HepG2 (cell line): ENCODE data around the gene B4GALT5. TPM values are rescaled to one million over a fixed set of nuclear protein-coding genes. Genes with fewer than 3 reads are reported as not detected.

Experiments used
- BHLHE40 ChIP-seq: IDR thresholded peaks from 2 replicates; pipeline ENCODE4 v1.6.1; 2011; ENCODE audit warnings: low read length, improper control_type of control experiment
- ETV6 ChIP-seq: sonication (generic); formaldehyde crosslinking; conservative IDR thresholded peaks from 2 replicates; pipeline ENCODE4 v1.4.0; 2020; ENCODE audit warnings: missing genetic modification reagents
- MEF2D ChIP-seq: sonication (generic); formaldehyde crosslinking; IDR thresholded peaks from 2 replicates; pipeline ENCODE4 v1.5.1; 2020; ENCODE audit warnings: mild to moderate bottlenecking, missing genetic modification reagents
- PATZ1 ChIP-seq: sonication (generic); formaldehyde crosslinking; IDR thresholded peaks from 2 replicates; pipeline ENCODE4 v1.4.0; 2020; ENCODE audit warnings: missing genetic modification reagents
- RFXANK ChIP-seq: IDR thresholded peaks from 2 replicates; pipeline ENCODE4 v1.6.1; 2016
- ZFY ChIP-seq: sonication (generic); formaldehyde crosslinking; IDR thresholded peaks from 2 replicates; pipeline ENCODE4 v1.4.0; 2020; ENCODE audit warnings: missing genetic modification reagents
- ZNF550 ChIP-seq: sonication (generic); formaldehyde crosslinking; IDR thresholded peaks from 2 replicates; pipeline ENCODE4 v1.4.0; 2020; ENCODE audit warnings: mild to moderate bottlenecking, missing genetic modification reagents, borderline replicate concordance
- ZSCAN31 ChIP-seq: sonication (generic); formaldehyde crosslinking; IDR thresholded peaks from 2 replicates; pipeline ENCODE4 v1.5.0; 2020; ENCODE audit warnings: low read depth, mild to moderate bottlenecking, missing genetic modification reagents
- polyA plus RNA-seq, 8 experiments: library from polyadenylated mRNA; depleted of rRNA in 3 of 8; stranded (reverse) in 7 of 8; unstranded in 1 of 8; fragments of >200 nt; fragmentation: Illumina TruSeq in 4 of 8; extraction: Trizol in 4 of 8; gene quantifications; 2 replicates each; pipeline versions ENCODE4 v1.2.1 to v1.2.3, GENCODE V29; 2011 to 2016; ENCODE audit warnings: low read depth in 4 of 8, missing spikeins in 1 of 8, mixed read lengths in 1 of 8; ENCODE audit not compliant: insufficient read depth in 1 of 8
- total RNA-seq, 5 experiments: library from RNA; depleted of rRNA; stranded (reverse); fragments of >200 nt; fragmentation: Illumina TruSeq; extraction: Trizol; gene quantifications; 2 replicates each; pipeline ENCODE4 v1.2.3, GENCODE V29; 2016; ENCODE audit warnings: low read depth in 1 of 5
- TF ChIP-seq, protein P1 (sequence below): IDR thresholded peaks from 2 replicates; pipeline ENCODE4 v1.6.1; 2016; ENCODE audit warnings: control low read depth

Gene B4GALT5
- total and polyA plus RNA-seq, 2 of the 13 experiments (the other 11 are each of a cell fraction or from before 2014, with no cell fraction given): 27.3 to 30.9 TPM

- TF ChIP-seq PATZ1 (CRISPR knock-in tag) (peak; percentile 53; the same call in 1 of the 2 replicates), ZNF550 (CRISPR knock-in tag) (no peak), BHLHE40 (peak; percentile 65), ZFY (CRISPR knock-in tag) (peak; percentile 24; the same call in 1 of the 2 replicates), MEF2D (CRISPR knock-in tag) (peak; percentile 83), ZSCAN31 (peak; percentile 68; the same call in 1 of the 2 replicates), ETV6 (peak; percentile 95), RFXANK (CRISPR knock-in tag) (peak; percentile 33; the same call in 1 of the 2 replicates)
- TF ChIP-seq, protein P1, sequence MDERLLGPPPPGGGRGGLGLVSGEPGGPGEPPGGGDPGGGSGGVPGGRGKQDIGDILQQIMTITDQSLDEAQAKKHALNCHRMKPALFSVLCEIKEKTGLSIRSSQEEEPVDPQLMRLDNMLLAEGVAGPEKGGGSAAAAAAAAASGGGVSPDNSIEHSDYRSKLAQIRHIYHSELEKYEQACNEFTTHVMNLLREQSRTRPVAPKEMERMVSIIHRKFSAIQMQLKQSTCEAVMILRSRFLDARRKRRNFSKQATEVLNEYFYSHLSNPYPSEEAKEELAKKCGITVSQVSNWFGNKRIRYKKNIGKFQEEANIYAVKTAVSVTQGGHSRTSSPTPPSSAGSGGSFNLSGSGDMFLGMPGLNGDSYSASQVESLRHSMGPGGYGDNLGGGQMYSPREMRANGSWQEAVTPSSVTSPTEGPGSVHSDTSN (CRISPR knock-in tag): peak; percentile 87
Measured at GRCh38 chr20:49690899-49691620, 22.6 kb downstream of the B4GALT5 start (continued).
